Endodermal cell (in vitro differentiated cells): ENCODE data around the gene FUBP1. TPM values are rescaled to one million over a fixed set of nuclear protein-coding genes. Genes with fewer than 3 reads are reported as not detected.

Source experiments
- DNase-seq: peaks from one replicate; pipeline ENCODE4 v3.0.0-alpha.2; 2017
- H3K27ac ChIP-seq: 2 replicates; pipeline ENCODE4 v1.5.1; 2013; ENCODE audit warnings: mild to moderate bottlenecking, low read depth, low read length, moderate library complexity
- H3K27me3 ChIP-seq: 2 replicates; pipeline ENCODE4 v1.6.1; 2013; ENCODE audit warnings: mild to moderate bottlenecking, low read length, moderate library complexity; ENCODE audit not compliant: insufficient read depth, control insufficient read depth, poor library complexity, severe bottlenecking
- H3K36me3 ChIP-seq: 2 replicates; pipeline ENCODE4 v1.7.0; 2013; ENCODE audit warnings: mild to moderate bottlenecking, low read length, moderate library complexity; ENCODE audit not compliant: control insufficient read depth, insufficient read depth
- H3K4me1 ChIP-seq: one replicate; pipeline ENCODE4 v1.7.0; 2013; ENCODE audit warnings: low read length; ENCODE audit not compliant: control insufficient read depth, insufficient read depth
- H3K4me3 ChIP-seq: 2 replicates; pipeline ENCODE4 v1.5.1; 2013; ENCODE audit warnings: mild to moderate bottlenecking, low read length, moderate library complexity
- H3K9ac ChIP-seq: 2 replicates; pipeline ENCODE4 v1.6.1; 2013; ENCODE audit warnings: mild to moderate bottlenecking, low read length, moderate library complexity; ENCODE audit not compliant: poor library complexity, severe bottlenecking; ENCODE audit errors: extremely low read depth
- H3K9me3 ChIP-seq: 2 replicates; pipeline ENCODE4 v1.6.1; 2013; ENCODE audit warnings: mild to moderate bottlenecking, low read length, moderate library complexity; ENCODE audit not compliant: control insufficient read depth
- H3K27ac Mint-ChIP-seq: 2 replicates; pipeline ENCODE4 v1.8.0; 2020; ENCODE audit warnings: mixed read lengths
- H3K27me3 Mint-ChIP-seq: 2 replicates; pipeline ENCODE4 v1.8.0; 2021; ENCODE audit warnings: mild to moderate bottlenecking, mixed read lengths; ENCODE audit not compliant: insufficient read depth
- H3K36me3 Mint-ChIP-seq: 2 replicates; pipeline ENCODE4 v1.8.0; 2020; ENCODE audit warnings: low read depth, mixed read lengths
- H3K4me1 Mint-ChIP-seq: 2 replicates; pipeline ENCODE4 v1.8.0; 2020; ENCODE audit warnings: mixed read lengths
- H3K4me3 Mint-ChIP-seq: 2 replicates; pipeline ENCODE4 v1.8.0; 2020; ENCODE audit warnings: mild to moderate bottlenecking, moderate library complexity, mixed read lengths
- H3K9me3 Mint-ChIP-seq: 2 replicates; pipeline ENCODE4 v1.8.0; 2020; ENCODE audit warnings: mild to moderate bottlenecking, mixed read lengths
- WGBS, 2 experiments: methylation state at CpG; one replicate each; pipeline versions ENCODE4 v1.1.5 to v1.1.7; 2013; ENCODE audit warnings: missing lambda C conversion rate in 2 of 2, mixed read lengths in 1 of 2; ENCODE audit not compliant: insufficient coverage in 1 of 2, insufficient read length in 1 of 2; 5-methylcytosine and 5-hydroxymethylcytosine counted together
- total RNA-seq, 2 donors: library from RNA; stranded (reverse); fragmentation: NEBNext Ultra II Directional in 1 of 2; extraction: Animal tissue kit (Norgen Biotek cat#: 25700) in 1 of 2; gene quantifications; 2 replicates in 1 of 2; 3 replicates in 1 of 2; pipeline ENCODE4 v1.2.1, GENCODE V29; 2021
- TF ChIP-seq, protein P1 (sequence below): fragments of 200-600 bp; sonication (generic); conservative IDR thresholded peaks from 2 replicates; pipeline ENCODE4 v1.5.0; 2021; ENCODE audit warnings: antibody characterized with exemption, mild to moderate bottlenecking

Gene FUBP1
- total RNA-seq, 2 donors from 2014 or later = 220 to 242 TPM

DNA sequence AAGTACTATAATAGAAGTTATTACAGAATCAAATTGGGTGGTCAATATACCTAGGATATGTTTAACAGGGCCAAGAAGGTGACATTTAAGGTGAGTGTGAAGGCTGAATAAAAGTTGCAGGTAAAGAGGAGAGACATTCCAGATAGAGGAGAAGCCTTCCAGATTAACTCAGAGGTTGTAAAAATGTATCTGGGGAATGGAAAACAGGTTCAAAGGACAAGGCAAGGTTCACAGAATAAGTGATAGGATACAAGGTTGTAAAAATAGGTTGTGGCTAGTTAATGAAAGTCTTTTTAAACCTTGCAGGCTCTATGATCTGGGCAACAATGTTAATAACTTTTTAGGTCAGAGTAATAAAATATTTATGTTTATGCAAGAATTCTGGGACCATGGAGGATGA lies 40.2 kb downstream of the FUBP1 start:
- TF ChIP-seq, protein P1, sequence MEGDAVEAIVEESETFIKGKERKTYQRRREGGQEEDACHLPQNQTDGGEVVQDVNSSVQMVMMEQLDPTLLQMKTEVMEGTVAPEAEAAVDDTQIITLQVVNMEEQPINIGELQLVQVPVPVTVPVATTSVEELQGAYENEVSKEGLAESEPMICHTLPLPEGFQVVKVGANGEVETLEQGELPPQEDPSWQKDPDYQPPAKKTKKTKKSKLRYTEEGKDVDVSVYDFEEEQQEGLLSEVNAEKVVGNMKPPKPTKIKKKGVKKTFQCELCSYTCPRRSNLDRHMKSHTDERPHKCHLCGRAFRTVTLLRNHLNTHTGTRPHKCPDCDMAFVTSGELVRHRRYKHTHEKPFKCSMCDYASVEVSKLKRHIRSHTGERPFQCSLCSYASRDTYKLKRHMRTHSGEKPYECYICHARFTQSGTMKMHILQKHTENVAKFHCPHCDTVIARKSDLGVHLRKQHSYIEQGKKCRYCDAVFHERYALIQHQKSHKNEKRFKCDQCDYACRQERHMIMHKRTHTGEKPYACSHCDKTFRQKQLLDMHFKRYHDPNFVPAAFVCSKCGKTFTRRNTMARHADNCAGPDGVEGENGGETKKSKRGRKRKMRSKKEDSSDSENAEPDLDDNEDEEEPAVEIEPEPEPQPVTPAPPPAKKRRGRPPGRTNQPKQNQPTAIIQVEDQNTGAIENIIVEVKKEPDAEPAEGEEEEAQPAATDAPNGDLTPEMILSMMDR = no peak
- Mint-ChIP-seq H3K36me3 (peaks cover 10% of the 10 kb centered on the region), H3K27ac (no peak overlapping the region), H3K27me3 (no peaks in the 10 kb centered on the region), H3K4me3 (no peak overlapping the region), H3K9me3 (no peaks in the 10 kb centered on the region), H3K4me1 (no peaks in the 10 kb centered on the region)
- Histone ChIP-seq H3K27ac (no peak overlapping the region), H3K4me1 (no peaks in the 10 kb centered on the region), H3K9ac (no peak overlapping the region), H3K36me3 (peaks cover 60% of the 10 kb centered on the region), H3K27me3 (no peaks in the 10 kb centered on the region), H3K4me3 (no peak overlapping the region), H3K9me3 (no peaks in the 10 kb centered on the region)
- no peak for DNase-seq

DNA sequence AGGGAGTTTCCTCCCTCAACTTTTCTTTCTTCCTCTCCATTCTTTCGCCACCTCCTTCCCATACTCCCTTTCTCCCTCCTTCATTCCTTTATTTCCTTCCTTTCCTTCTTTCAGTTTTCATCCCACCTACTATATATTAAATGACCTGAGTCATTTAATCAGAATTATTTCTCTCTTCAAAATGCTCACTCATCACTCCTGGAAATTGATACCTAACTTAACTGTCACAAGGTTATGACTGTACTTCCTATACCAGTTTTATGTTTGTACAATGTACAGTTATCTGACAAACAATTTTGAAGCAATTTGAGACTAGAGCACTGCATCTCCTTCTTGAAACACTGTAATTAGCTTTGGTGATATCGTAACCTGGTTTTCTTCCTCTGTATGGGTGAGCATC lies 49.1 kb downstream of the FUBP1 start:
- TF ChIP-seq, protein P1 = no peak
- no peaks in the 10 kb centered on the region for H3K9me3 Mint-ChIP-seq
- no peaks in the 10 kb centered on the region for H3K4me1 ChIP-seq
- H3K4me3 ChIP-seq = no peak overlapping the region
- H3K9ac ChIP-seq = no peak overlapping the region
- H3K27me3 Mint-ChIP-seq = no peaks in the 10 kb centered on the region
- H3K9me3 ChIP-seq = no peaks in the 10 kb centered on the region
- no peaks in the 10 kb centered on the region for H3K27me3 ChIP-seq
- DNase-seq = no peak
- no peak overlapping the region for H3K27ac Mint-ChIP-seq
- peaks cover 70% of the 10 kb centered on the region for H3K36me3 ChIP-seq
- H3K27ac ChIP-seq = no peak overlapping the region
- H3K4me3 Mint-ChIP-seq = no peak overlapping the region
- peaks cover 13% of the 10 kb centered on the region for H3K36me3 Mint-ChIP-seq
- WGBS, 2 experiments = 85 to 96% methylated on average over 2 of the region's 2 CpGs
- H3K4me1 Mint-ChIP-seq = no peaks in the 10 kb centered on the region

DNA sequence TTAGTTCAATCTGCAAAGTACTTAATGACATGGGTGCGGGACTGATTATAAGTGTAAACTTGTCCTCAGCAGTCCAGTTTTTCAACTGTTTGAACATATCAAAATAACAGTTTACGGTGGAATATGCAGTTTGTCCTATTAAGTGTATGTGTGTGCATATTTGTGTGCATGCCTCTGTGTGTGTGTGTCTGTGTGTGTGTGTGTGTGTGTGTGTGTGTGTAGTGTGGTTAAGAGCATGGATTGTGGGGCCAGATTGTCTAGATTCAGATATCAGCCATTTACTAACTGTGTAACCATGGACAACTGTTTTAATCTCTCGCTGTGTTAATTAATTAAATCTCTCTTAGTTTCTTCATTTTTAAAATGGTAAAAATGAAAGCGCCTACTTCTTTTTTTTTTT lies 51.5 kb downstream of the FUBP1 start:
- no peak for DNase-seq
- no peak overlapping the region for H3K4me3 ChIP-seq
- no peak overlapping the region for H3K9ac ChIP-seq
- H3K4me1 ChIP-seq = no peaks in the 10 kb centered on the region
- H3K36me3 ChIP-seq = peaks cover 73% of the 10 kb centered on the region
- Mint-ChIP-seq H3K4me3 (no peak overlapping the region), H3K4me1 (no peaks in the 10 kb centered on the region), H3K9me3 (no peaks in the 10 kb centered on the region), H3K27me3 (no peaks in the 10 kb centered on the region), H3K27ac (no peak overlapping the region), H3K36me3 (peaks cover 12% of the 10 kb centered on the region)
- H3K27ac ChIP-seq = no peak overlapping the region
- TF ChIP-seq, protein P1 = no peak
- H3K27me3 ChIP-seq = no peaks in the 10 kb centered on the region
- no peaks in the 10 kb centered on the region for H3K9me3 ChIP-seq
- 96 to 100% methylated on average over 3 of the region's 4 CpGs for WGBS, 2 experiments
